Vagina (tissue), 2 donors: ENCODE results near the gene CNGB1.

Source experiments
- POLR2A ChIP-seq, 2 donors: fragments of 450-650 bp; IDR thresholded peaks; one replicate each; pipeline ENCODE4 v1.6.1; 2017; ENCODE audit warnings: antibody characterized with exemption in 2 of 2, mild to moderate bottlenecking in 2 of 2, moderate library complexity in 2 of 2
- POLR2AphosphoS5 ChIP-seq, 2 donors: sonication (generic); formaldehyde crosslinking; IDR thresholded peaks; one replicate each; pipeline ENCODE4 v1.9.0; 2017; ENCODE audit warnings: antibody characterized with exemption in 2 of 2, mild to moderate bottlenecking in 2 of 2, low read depth in 1 of 2; ENCODE audit not compliant: insufficient read depth in 1 of 2
- TF ChIP-seq, protein P1 (sequence below), 3 experiments: fragments of 450-650 bp in 2 of 3; fragments of 200-600 bp in 1 of 3; sonication (generic) in 1 of 3; IDR thresholded peaks; one replicate each; pipeline ENCODE4 v1.5.1; 2017 to 2019; ENCODE audit warnings: antibody characterized with exemption in 3 of 3, mild to moderate bottlenecking in 2 of 3, moderate library complexity in 2 of 3

GRCh38 chr16:57889111-57889510 is 81.8 kb downstream of the CNGB1 start:
- TF ChIP-seq, protein P1, sequence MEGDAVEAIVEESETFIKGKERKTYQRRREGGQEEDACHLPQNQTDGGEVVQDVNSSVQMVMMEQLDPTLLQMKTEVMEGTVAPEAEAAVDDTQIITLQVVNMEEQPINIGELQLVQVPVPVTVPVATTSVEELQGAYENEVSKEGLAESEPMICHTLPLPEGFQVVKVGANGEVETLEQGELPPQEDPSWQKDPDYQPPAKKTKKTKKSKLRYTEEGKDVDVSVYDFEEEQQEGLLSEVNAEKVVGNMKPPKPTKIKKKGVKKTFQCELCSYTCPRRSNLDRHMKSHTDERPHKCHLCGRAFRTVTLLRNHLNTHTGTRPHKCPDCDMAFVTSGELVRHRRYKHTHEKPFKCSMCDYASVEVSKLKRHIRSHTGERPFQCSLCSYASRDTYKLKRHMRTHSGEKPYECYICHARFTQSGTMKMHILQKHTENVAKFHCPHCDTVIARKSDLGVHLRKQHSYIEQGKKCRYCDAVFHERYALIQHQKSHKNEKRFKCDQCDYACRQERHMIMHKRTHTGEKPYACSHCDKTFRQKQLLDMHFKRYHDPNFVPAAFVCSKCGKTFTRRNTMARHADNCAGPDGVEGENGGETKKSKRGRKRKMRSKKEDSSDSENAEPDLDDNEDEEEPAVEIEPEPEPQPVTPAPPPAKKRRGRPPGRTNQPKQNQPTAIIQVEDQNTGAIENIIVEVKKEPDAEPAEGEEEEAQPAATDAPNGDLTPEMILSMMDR (IDR thresholded peaks at IDR 0.05) = no peak
- TF ChIP-seq POLR2AphosphoS5 (IDR thresholded peaks at IDR 0.05; ENCODE audit: insufficient read depth in 1 of 2, low read depth in 1 of 2) (no peak), POLR2A (IDR thresholded peaks at IDR 0.05) (no peak)
